LNCAP (cell line): Measurements from ENCODE around the gene ARHGEF38.

Source experiments
- TF ChIP-seq, protein P1 (sequence below): fragments of 450-650 bp; IDR thresholded peaks from 2 replicates; pipeline ENCODE4 v1.5.1; 2017; ENCODE audit warnings: mild to moderate bottlenecking

The ARHGEF38 gene

DNA sequence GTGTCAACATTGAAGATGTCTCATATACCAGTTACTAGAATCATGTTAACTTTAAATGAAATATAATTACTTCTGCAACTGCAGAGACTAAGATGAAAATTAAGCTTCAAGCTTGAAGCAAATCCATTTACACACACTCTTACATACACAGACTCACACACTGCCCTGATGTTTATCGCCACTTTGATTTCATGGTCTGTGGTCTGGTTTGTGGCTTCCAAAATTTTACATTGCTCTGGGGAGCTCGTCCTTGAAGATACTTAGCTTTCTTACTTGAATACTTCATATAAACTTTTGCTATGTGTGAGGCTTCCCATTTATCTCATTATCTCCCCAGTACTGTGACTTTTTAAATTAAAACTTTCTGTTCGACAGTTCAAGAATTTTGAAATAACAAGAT is 35.8 kb downstream of the ARHGEF38 start:
- TF ChIP-seq, protein P1, sequence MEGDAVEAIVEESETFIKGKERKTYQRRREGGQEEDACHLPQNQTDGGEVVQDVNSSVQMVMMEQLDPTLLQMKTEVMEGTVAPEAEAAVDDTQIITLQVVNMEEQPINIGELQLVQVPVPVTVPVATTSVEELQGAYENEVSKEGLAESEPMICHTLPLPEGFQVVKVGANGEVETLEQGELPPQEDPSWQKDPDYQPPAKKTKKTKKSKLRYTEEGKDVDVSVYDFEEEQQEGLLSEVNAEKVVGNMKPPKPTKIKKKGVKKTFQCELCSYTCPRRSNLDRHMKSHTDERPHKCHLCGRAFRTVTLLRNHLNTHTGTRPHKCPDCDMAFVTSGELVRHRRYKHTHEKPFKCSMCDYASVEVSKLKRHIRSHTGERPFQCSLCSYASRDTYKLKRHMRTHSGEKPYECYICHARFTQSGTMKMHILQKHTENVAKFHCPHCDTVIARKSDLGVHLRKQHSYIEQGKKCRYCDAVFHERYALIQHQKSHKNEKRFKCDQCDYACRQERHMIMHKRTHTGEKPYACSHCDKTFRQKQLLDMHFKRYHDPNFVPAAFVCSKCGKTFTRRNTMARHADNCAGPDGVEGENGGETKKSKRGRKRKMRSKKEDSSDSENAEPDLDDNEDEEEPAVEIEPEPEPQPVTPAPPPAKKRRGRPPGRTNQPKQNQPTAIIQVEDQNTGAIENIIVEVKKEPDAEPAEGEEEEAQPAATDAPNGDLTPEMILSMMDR = no peak

DNA sequence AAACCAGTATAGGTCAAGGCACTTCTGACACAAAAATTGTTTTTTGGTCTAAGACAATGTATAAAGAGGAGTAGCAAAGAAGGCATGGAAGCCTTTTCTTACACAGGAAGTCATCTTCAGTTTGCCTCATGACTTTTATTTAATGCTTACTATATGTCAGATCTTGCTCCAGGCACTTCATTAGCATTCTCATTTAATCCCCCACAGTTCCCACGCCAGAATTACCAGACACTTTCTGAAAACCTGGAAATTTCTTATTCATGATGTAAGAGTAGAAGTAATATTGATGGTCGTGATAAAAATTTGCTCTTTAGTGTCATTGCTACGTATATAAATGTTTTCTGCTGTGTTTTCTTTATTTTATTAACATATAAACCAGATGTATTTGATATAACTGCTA is 39.2 kb downstream of the ARHGEF38 start:
- TF ChIP-seq, protein P1 = no peak

DNA sequence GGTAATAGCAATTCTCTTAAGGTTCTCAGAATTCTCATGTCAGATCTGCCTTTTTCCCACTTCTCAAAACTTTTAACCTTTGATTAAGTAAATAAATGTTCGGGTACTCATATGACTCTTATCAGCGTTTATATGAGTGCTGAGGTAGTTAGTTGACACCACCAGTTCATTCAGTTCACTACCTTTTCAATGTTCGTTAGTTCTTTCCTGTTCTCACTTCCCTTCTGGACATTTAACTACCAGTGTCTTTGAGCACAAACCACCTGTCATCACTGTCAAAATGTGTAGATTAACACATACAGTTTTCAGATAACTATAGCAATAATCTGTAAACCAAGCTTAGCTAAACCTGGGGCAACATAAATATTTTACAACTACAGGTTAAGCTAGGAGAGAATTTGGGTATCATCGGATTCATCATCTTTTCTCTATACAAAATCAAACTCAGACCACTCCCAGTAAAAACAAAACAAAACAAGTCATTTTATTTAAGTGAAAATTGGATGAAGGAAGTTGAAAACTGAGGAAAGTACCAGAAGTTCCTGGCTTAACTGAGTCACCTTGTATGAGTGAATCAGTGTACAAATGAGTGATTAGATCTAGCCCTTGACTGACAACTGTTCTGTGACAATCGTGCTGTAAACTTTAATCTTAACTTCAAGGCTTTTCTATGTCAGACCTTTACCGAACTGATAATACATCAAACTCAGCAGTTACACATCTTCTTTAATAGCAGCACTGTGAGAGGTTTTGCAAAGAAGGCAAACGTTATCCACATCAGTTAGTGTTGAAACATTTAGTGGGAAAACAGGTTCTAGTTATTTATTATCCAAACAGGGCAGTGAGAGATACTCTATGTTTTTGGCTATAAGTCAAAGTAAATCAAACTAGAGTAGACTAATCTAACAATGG is 41.9 kb downstream of the ARHGEF38 start:
- TF ChIP-seq, protein P1 = no peak

DNA sequence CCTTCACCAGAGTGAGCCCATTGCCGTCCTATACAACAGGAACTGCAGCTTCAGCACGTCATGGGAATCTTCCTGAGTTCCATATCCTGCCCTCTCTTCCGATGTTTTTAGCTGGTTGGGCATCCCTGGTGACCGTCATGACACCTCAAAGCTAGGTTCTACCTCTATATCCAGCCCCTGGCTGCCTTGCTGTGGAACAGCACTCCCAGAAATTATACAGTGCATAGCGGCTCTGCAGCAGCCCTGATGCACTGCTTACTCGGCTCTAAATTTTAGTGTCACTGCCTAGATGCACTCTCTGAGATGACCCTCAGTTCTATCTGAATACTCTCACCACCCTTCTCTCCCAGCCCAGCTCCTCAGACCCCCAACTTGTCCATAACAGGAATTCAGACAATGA is 44.3 kb downstream of the ARHGEF38 start:
- TF ChIP-seq, protein P1 = no peak

DNA sequence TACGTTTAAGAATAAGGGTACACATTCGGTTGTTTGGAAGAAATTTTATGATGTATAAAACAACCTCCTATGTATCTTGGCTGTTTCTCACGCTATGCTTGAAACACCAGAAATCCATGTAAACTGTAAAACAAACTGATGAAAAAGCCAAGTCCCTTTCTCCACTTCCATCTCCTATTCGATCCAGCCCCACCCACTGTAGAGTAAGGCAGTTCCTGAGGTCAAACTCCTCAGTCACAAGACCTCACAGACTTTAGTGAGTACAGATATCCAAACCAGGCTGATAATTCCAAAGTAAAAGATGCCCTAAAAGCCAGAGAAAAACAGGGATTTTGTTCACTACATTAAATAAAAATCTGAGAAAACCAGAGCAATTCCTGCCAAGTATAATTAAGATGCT is 45.6 kb downstream of the ARHGEF38 start:
- TF ChIP-seq, protein P1 = no peak

DNA sequence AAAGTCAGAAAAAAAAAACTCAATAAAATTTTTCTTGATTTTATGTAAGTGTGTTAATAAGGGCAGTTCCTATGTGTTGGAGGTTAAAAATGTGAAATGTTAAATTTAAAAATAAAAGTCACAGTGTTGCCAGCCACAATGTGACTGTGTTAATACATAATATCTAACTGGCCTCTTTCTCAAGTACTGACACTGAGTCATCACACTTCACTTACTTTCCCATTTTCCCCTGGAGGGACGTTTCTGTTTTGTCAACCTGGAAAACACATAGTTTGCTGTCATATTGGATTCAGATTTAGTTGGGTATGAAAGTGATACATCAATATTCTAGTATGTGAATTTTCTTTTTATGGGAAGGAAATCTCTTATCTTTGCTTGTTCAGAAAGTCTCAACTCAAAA is 46.4 kb downstream of the ARHGEF38 start:
- TF ChIP-seq, protein P1 = no peak

DNA sequence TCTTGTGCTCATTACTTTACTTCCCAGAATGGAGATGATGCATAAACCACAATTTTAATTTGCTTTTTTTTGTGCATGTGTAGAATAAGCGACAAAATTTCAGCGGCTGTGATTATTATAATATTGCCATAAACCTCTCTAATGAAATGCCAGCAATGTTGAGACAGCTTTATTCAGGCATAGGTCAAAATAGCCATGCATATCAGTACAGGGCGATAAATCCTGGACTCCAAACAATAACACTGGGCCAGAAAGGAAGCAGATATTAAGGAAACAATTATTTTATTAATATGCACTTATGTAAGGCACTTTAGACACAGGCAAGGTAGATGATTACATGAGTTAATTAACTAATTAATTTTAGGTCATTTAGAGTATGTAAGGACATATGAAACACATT is 47.1 kb downstream of the ARHGEF38 start:
- TF ChIP-seq, protein P1 = no peak
